ENCODE results near the gene TXN.
"Not testable (repeated sequence)": the region's sequence is repeated elsewhere in the genome, so short reads cannot be mapped to it uniquely, and the experiment has no call there.

DNA sequence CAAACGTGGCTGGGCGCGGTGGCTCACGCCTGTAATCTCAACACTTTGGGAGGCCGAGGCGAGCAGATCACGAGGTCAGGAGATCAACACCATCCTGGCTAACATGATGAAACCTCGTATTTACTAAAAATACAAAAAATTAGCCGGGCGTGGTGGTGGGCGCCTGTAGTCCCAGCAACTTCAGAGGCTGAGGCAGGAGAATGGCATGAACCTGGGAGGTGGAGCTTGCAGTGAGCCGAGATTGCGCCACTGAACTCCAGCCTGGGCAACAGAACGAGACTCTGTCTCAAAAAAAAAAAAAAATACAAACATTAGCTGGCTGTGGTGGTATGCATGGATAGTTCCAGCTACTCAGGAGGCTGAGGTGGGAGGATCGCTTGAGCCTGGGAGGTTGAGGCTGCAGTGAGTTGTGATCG is 60.2 kb downstream of the TXN start:
- TF ChIP-seq CTCF, POLR2A (IDR thresholded peaks at IDR 0.05): not testable (repeated sequence)
